PC-3 (cell line): ENCODE measurements around the gene ADCY5. TPM values are rescaled to one million over a fixed set of nuclear protein-coding genes. Genes with fewer than 3 reads are reported as not detected.

Experiments used
- ATAC-seq: fragments of 200-7000 bp; cut with Tn5 transposase; 2 replicates; pipeline ENCODE4 v1.9.1; 2020; ENCODE audit warnings: mild to moderate bottlenecking, moderate library complexity
- BruUV-seq: library from RNA; stranded (reverse); fragments of 400-500 nt; replicated peaks from 2 replicates; lab custom pipeline; 2021; lab: Mats Ljungman, UMichigan
- CTCF ChIA-PET: fragments of 300-600 bp; sonication (Branson Sonifier 250); formaldehyde crosslinking; loops from one replicate; lab custom pipeline; 2022; ENCODE audit warnings: antibody characterized with exemption; lab: Charles Lee
- POLR2A ChIA-PET: fragments of 300-600 bp; sonication (Branson Sonifier 250); formaldehyde crosslinking; loops from one replicate; lab custom pipeline; 2022; ENCODE audit warnings: antibody characterized with exemption; ENCODE audit not compliant: unreplicated experiment; lab: Charles Lee
- DNase-seq: peaks from one replicate; pipeline ENCODE4 v3.0.0-alpha.2; 2015
- H2AFZ ChIP-seq: fragments of 300-600 bp; sonication (generic); 2 replicates; pipeline ENCODE4 v1.6.0; 2016; ENCODE audit warnings: antibody characterized with exemption, low read length
- H3F3A ChIP-seq: fragments of 300-600 bp; sonication (generic); one replicate; pipeline ENCODE4 v1.6.0; 2017; ENCODE audit warnings: antibody characterized with exemption, low read length, control low read depth, mild to moderate bottlenecking; ENCODE audit not compliant: unreplicated experiment
- H3K27ac ChIP-seq: fragments of 300-600 bp; sonication (generic); 2 replicates; pipeline ENCODE4 v1.5.1; 2016; ENCODE audit warnings: mild to moderate bottlenecking, low read length
- H3K27me3 ChIP-seq: fragments of 300-600 bp; sonication (generic); 2 replicates; pipeline ENCODE4 v1.6.1; 2016; ENCODE audit warnings: low read length, mixed read lengths
- H3K36me3 ChIP-seq: fragments of 300-600 bp; sonication (generic); 2 replicates; pipeline ENCODE4 v1.6.1; 2016; ENCODE audit warnings: low read depth, mixed run types, low read length, mixed read lengths
- H3K4me1 ChIP-seq: fragments of 300-600 bp; sonication (generic); 2 replicates; pipeline ENCODE4 v1.5.1; 2016; ENCODE audit warnings: low read length; ENCODE audit not compliant: insufficient read depth
- H3K4me2 ChIP-seq: fragments of 300-600 bp; sonication (generic); 2 replicates; pipeline ENCODE4 v1.6.0; 2016; ENCODE audit warnings: low read length
- H3K4me3 ChIP-seq: fragments of 300-600 bp; sonication (generic); 2 replicates; pipeline ENCODE4 v1.5.1; 2016; ENCODE audit warnings: mild to moderate bottlenecking, low read length, mixed read lengths
- H3K79me2 ChIP-seq: fragments of 300-600 bp; sonication (generic); 2 replicates; pipeline ENCODE4 v1.6.1; 2017; ENCODE audit warnings: low read length, mixed read lengths
- H3K9ac ChIP-seq: fragments of 300-600 bp; sonication (generic); 2 replicates; pipeline ENCODE4 v1.6.0; 2016; ENCODE audit warnings: mild to moderate bottlenecking, low read length
- H3K9me2 ChIP-seq: fragments of 300-600 bp; sonication (generic); replicated peaks from 2 replicates; pipeline ENCODE4 v1.6.1; 2016; ENCODE audit warnings: mixed run types, low read length, mixed read lengths
- H3K9me3 ChIP-seq: fragments of 300-600 bp; sonication (generic); 2 replicates; pipeline ENCODE4 v1.6.1; 2016; ENCODE audit warnings: low read length, mixed read lengths
- H4K20me1 ChIP-seq: fragments of 300-600 bp; sonication (generic); 2 replicates; pipeline ENCODE4 v1.6.1; 2016; ENCODE audit warnings: low read length, mixed read lengths
- CTCF ChIP-seq: fragments of 300-600 bp; sonication (generic); conservative IDR thresholded peaks from 2 replicates; pipeline ENCODE4 v1.5.1; 2017; ENCODE audit warnings: antibody characterized with exemption, low read depth, mild to moderate bottlenecking, low read length
- EZH2 ChIP-seq: fragments of 300-600 bp; sonication (generic); IDR thresholded peaks from one replicate; pipeline ENCODE4 v1.6.1; 2017; ENCODE audit warnings: antibody characterized with exemption, mild to moderate bottlenecking, low read length; ENCODE audit not compliant: unreplicated experiment
- EZH2phosphoT487 ChIP-seq: fragments of 300-600 bp; sonication (generic); IDR thresholded peaks from 2 replicates; pipeline ENCODE4 v1.6.1; 2018; ENCODE audit warnings: mild to moderate bottlenecking, antibody characterized with exemption, low read length, borderline replicate concordance
- intact Hi-C: fragments of 100-400 bp; cut with micrococcal nuclease; formaldehyde crosslinking; loops from 2 replicates; pipeline ENCODE4 v1.9.0; 2023
- total RNA-seq: library from RNA; depleted of rRNA; stranded (reverse); fragments of >200 nt; gene quantifications from 2 replicates; pipeline ENCODE4 v1.2.3, GENCODE V29; 2014

Gene ADCY5
- total RNA-seq, 1 experiment from 2014 or later = not detected

- Histone ChIP-seq H3K4me3 (no peak overlapping the region), H3K79me2 (no peaks in the 10 kb centered on the region), H3K9me3 (no peaks in the 10 kb centered on the region), H2AFZ (no peak overlapping the region), H3K27ac (no peak overlapping the region), H4K20me1 (no peaks in the 10 kb centered on the region), H3K27me3 (peaks cover 30% of the 10 kb centered on the region), H3K9ac (no peak overlapping the region), H3F3A (no peaks in the 10 kb centered on the region), H3K36me3 (no peaks in the 10 kb centered on the region), H3K4me1 (no peaks in the 10 kb centered on the region), H3K4me2 (no peak overlapping the region), H3K9me2 (no peaks in the 10 kb centered on the region)
- TF ChIP-seq CTCF = no peak
- no peak for TF ChIP-seq EZH2phosphoT487
- TF ChIP-seq EZH2 = no peak
- CTCF ChIA-PET = no interaction called here
- ATAC-seq (no peak), DNase-seq (no peak)
- intact Hi-C loops = no loop called here
- BruUV-seq = no TSS peak
- POLR2A ChIA-PET = no interaction called here
These were observed 38.8 kb downstream of the ADCY5 start for GRCh38 chr3:123410149-123410515.

GRCh38 chr3:123409443-123410148 lies 39.3 kb downstream of the ADCY5 start:
- no TSS peak for BruUV-seq
- no peaks in the 10 kb centered on the region for H3K9me2 ChIP-seq
- H3K27me3 ChIP-seq = peaks cover 28% of the 10 kb centered on the region
- H3K4me1 ChIP-seq = no peaks in the 10 kb centered on the region
- no peaks in the 10 kb centered on the region for H3K79me2 ChIP-seq
- no peaks in the 10 kb centered on the region for H4K20me1 ChIP-seq
- TF ChIP-seq EZH2 = no peak
- no peak for TF ChIP-seq EZH2phosphoT487
- no peak for TF ChIP-seq CTCF
- H3K4me2 ChIP-seq = no peak overlapping the region
- no peaks in the 10 kb centered on the region for H3K9me3 ChIP-seq
- DNase-seq (peak; percentile 8), ATAC-seq (no peak)
- no peak overlapping the region for H2AFZ ChIP-seq
- ChIA-PET POLR2A (no interaction called here), CTCF (no interaction called here)
- no peaks in the 10 kb centered on the region for H3F3A ChIP-seq
- intact Hi-C loops = no loop called here
- H3K27ac ChIP-seq = no peak overlapping the region
- H3K9ac ChIP-seq = no peak overlapping the region
- H3K4me3 ChIP-seq = no peak overlapping the region
- no peaks in the 10 kb centered on the region for H3K36me3 ChIP-seq

- no TSS peak for BruUV-seq
- Histone ChIP-seq H3K36me3 (no peaks in the 10 kb centered on the region), H3F3A (no peaks in the 10 kb centered on the region), H3K4me2 (no peak overlapping the region), H3K79me2 (no peaks in the 10 kb centered on the region), H3K9me2 (no peaks in the 10 kb centered on the region), H3K4me1 (no peaks in the 10 kb centered on the region), H3K9me3 (no peaks in the 10 kb centered on the region), H3K9ac (no peak overlapping the region), H3K27ac (no peak overlapping the region), H3K4me3 (no peak overlapping the region), H2AFZ (no peak overlapping the region), H3K27me3 (peaks cover 29% of the 10 kb centered on the region), H4K20me1 (no peaks in the 10 kb centered on the region)
- DNase-seq (no peak), ATAC-seq (no peak)
- intact Hi-C loops = no loop called here
- ChIA-PET POLR2A (no interaction called here), CTCF (no interaction called here)
- TF ChIP-seq EZH2phosphoT487 = no peak
- no peak for TF ChIP-seq EZH2
- TF ChIP-seq CTCF = no peak
These were observed 42.3 kb downstream of the ADCY5 start for GRCh38 chr3:123406598-123406997.
